Right atrium auricular region (tissue), 2 donors: ENCODE measurements around the gene HOXA1. TPM values are rescaled to one million over a fixed set of nuclear protein-coding genes. Genes with fewer than 3 reads are reported as not detected.

Source experiments
- DNase-seq: peaks from one replicate; pipeline ENCODE4 v3.0.0-alpha.2; 2019; ENCODE audit warnings: low spot score
- H3K27ac ChIP-seq, 2 donors: fragments of 200-600 bp; sonication (generic); 1 replicate in 1 of 2; 2 replicates in 1 of 2; pipeline ENCODE4 v1.5.1; 2016 to 2019
- H3K27me3 ChIP-seq, 2 donors: fragments of 200-600 bp; sonication (generic); one replicate each; pipeline versions ENCODE4 v1.5.1 to v1.6.0; 2017 to 2019
- H3K36me3 ChIP-seq: fragments of 200-600 bp; sonication (generic); one replicate; pipeline ENCODE4 v1.5.1; 2016
- H3K4me1 ChIP-seq, 2 donors: fragments of 200-600 bp; sonication (generic); one replicate each; pipeline versions ENCODE4 v1.5.1 to v1.6.0; 2017 to 2019
- H3K4me3 ChIP-seq, 2 donors: fragments of 200-600 bp; sonication (generic); 1 replicate in 1 of 2; 2 replicates in 1 of 2; pipeline ENCODE4 v1.5.1; 2017 to 2019; ENCODE audit warnings: mild to moderate bottlenecking in 1 of 2, moderate library complexity in 1 of 2
- H3K9me3 ChIP-seq, 2 donors: fragments of 200-600 bp; sonication (generic); one replicate each; pipeline ENCODE4 v1.5.1; 2019
- total RNA-seq, 2 donors: library from RNA; depleted of rRNA; stranded (reverse); fragments of >200 nt; gene quantifications; one replicate each; pipeline ENCODE4 v1.1.0, GENCODE V29; 2016
- TF ChIP-seq, protein P1 (sequence below), 2 donors: fragments of 200-600 bp; sonication (generic); IDR thresholded peaks; one replicate each; pipeline ENCODE4 v1.5.1; 2019; ENCODE audit warnings: antibody characterized with exemption in 2 of 2

The HOXA1 gene
- total RNA-seq, 2 donors from 2014 or later, result 0.20 TPM; not detected in 1

DNA sequence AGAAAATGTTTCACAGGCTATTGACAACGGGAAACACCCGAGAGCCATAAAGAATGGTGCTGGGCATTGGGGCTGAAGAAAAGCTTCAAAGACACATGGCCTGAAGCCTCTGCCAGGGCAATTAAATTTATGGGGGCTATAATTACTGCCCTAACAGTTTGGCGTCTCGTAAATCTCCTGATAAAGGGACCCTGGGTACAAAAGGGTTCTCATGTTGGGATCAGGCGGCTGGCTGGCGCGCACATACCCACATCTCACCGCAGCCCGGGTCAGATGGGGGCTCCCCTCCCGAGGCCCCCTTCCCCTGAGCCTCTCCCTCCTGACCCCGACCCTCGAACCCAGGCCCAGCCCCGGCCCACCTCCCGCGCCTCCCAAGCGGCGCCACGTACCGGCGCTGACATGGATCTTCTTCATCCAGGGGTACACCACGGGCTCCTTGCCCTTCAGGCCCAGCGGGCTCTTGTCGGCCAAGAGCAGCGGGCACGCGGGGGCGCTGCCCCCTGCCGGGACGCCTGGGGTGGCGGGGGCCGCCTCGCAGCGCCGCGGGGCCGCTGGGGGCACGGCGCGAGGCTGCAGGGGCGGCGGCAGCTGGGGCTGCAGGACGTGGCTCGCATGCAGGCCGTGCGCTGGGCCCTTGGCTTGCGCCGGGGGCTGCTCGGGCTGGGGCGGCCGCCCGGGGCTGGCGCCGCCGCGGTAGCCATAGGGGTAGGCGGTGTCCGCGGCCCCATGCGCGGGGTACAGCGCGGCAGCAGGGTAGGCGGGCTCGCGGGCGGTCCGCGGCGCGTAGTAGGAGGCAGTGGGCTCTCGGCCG lies 34.1 kb upstream of the HOXA1 start:
- H3K4me3 ChIP-seq, result peak overlapping the region; percentile 40 to 58
- no peak for DNase-seq
- H3K9me3 ChIP-seq, result no peaks in the 10 kb centered on the region
- peaks cover 10 to 15% of the 10 kb centered on the region in 2 donors for H3K27me3 ChIP-seq
- peak overlapping the region; percentile 59 to 64 for H3K27ac ChIP-seq
- H3K36me3 ChIP-seq, result no peaks in the 10 kb centered on the region
- TF ChIP-seq, protein P1, sequence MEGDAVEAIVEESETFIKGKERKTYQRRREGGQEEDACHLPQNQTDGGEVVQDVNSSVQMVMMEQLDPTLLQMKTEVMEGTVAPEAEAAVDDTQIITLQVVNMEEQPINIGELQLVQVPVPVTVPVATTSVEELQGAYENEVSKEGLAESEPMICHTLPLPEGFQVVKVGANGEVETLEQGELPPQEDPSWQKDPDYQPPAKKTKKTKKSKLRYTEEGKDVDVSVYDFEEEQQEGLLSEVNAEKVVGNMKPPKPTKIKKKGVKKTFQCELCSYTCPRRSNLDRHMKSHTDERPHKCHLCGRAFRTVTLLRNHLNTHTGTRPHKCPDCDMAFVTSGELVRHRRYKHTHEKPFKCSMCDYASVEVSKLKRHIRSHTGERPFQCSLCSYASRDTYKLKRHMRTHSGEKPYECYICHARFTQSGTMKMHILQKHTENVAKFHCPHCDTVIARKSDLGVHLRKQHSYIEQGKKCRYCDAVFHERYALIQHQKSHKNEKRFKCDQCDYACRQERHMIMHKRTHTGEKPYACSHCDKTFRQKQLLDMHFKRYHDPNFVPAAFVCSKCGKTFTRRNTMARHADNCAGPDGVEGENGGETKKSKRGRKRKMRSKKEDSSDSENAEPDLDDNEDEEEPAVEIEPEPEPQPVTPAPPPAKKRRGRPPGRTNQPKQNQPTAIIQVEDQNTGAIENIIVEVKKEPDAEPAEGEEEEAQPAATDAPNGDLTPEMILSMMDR (IDR thresholded peaks at IDR 0.05), result no peak
- H3K4me1 ChIP-seq, result peaks cover 0 to 10% of the 10 kb centered on the region in 2 donors

DNA sequence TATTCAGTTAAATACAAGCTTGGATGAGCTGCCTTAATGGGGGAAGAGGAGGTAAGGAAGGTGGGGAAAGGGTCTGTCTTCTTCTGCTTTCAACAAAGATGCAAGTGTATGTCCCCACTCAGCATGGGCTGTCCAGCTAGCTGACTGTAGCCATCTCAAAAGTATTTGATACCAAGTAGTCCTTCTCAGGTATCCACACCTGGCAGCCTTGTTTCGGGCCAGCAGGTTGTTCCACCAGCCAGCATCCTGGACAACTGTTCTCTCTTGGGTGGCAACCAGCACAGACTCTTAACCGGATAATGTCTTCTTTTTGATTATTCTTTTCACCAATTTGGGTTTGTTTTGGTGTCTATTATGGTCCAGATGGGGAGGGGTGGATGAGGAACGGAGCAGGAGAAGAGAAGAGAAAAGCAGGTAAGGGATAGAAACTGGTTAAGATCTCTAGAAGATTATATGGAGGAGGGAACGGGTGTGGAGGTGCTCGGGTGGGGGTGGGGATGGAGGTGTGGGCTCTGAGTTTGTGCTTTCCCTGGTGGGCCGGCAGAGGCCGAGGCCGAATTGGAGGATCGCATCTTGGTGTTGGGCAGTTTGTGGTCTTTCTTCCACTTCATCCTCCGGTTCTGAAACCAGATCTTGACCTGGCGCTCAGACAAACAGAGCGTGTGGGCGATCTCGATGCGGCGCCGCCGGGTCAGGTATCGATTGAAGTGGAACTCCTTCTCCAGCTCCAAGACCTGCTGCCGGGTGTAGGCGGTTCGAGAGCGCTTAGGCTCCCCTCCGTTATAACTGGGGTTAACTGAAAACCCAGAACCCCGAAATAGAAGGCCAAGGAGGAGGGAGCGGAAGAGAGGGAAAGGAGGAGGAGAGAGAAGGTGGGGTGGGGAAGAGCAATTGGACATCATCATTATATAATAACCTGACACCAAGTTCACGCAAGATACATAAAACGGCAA lies 33.3 kb upstream of the HOXA1 start:
- H3K4me3 ChIP-seq, result peak overlapping the region in 1 of 2 donors; percentile 58
- no peak overlapping the region for H3K27ac ChIP-seq
- no peak for DNase-seq
- peaks cover 0 to 10% of the 10 kb centered on the region in 2 donors for H3K4me1 ChIP-seq
- H3K27me3 ChIP-seq, result peaks cover 10 to 22% of the 10 kb centered on the region in 2 donors
- no peaks in the 10 kb centered on the region for H3K36me3 ChIP-seq
- H3K9me3 ChIP-seq, result no peaks in the 10 kb centered on the region
- TF ChIP-seq, protein P1 (IDR thresholded peaks at IDR 0.05), result no peak

DNA sequence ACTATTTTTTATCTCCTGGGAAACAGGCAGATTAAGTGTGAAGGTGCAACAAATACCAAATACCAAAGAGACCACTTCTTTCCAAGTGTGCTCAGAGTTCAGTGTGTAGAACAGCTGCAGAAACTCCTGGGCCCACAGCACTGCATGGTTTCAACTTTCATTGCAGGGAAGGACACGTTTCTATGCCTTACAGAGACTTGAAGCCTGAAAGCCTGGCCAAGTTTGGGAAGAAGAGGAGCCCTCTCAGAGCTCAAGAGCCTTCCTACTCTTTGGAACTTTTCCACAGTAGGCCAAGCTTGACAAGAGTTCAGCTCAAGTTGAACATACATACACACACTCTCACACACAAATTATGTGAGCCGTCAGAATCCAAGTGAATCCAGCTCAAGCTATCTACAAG lies 32.2 kb upstream of the HOXA1 start:
- DNase-seq, result no peak
- Histone ChIP-seq H3K36me3 (no peaks in the 10 kb centered on the region), H3K4me1 (peaks cover 0 to 10% of the 10 kb centered on the region in 2 donors), H3K27me3 (peaks cover 13 to 23% of the 10 kb centered on the region in 2 donors), H3K9me3 (no peaks in the 10 kb centered on the region), H3K27ac (no peak overlapping the region), H3K4me3 (no peak overlapping the region)
- TF ChIP-seq, protein P1 (IDR thresholded peaks at IDR 0.05), result no peak

DNA sequence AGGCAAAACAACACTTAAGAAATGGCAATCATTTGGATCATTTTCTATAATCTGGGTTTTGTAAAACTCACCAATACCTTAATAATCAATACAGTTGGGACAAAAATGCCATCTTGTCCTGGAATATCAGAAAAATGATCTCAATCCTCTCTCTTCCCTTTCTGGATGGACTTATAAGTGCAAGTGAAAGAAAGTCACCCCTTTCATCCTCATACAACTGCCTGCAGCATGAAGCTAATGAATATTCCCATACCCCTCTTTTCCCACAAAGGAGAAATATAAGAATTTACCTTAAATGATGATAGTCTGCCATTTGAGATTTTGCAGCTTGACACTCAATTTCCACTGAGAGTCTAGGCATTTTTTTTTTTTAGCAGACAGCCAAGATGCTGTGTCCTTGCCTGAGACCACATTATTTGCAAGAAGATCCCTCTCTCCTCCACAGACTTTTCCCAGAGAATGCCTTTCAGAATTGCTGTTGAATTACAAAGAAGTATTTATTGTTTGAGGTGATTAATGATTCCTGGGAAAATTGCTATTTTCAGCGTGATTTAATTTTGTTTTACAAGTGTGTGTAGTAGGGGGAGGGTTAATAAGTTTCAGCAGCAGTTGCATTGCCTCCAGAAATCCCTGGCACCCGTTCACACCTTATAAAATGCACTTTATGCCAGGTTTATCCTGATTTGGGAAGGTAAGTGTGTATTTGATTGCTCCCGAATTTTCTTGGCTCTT lies 31.0 kb upstream of the HOXA1 start:
- no peaks in the 10 kb centered on the region for H3K36me3 ChIP-seq
- TF ChIP-seq, protein P1 (IDR thresholded peaks at IDR 0.05), result no peak
- peaks cover 0 to 10% of the 10 kb centered on the region in 2 donors for H3K4me1 ChIP-seq
- no peak for DNase-seq
- H3K4me3 ChIP-seq, result no peak overlapping the region
- H3K27me3 ChIP-seq, result peaks cover 14 to 32% of the 10 kb centered on the region in 2 donors
- H3K9me3 ChIP-seq, result no peaks in the 10 kb centered on the region
- no peak overlapping the region for H3K27ac ChIP-seq

DNA sequence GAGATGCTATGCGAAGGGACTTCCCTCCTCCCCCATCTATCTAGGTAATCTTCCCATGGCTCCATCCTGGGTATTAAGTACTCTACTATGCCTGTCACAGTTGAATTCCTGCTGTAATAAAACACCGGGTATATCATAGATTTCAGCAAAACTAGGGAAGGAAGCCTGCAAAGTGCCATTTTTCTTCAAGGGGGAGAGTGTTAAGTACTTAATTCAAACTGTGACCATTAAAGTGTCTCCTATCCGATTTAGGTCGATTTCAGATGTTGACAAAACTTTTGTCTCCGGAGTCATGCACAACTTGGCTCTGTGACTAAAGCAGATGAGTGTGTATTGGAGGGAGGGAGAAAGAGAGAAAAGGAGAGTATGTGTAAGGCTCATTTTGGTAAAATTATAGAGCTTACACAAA lies 30.2 kb upstream of the HOXA1 start:
- Histone ChIP-seq H3K9me3 (no peaks in the 10 kb centered on the region), H3K27me3 (peaks cover 10 to 32% of the 10 kb centered on the region in 2 donors), H3K4me1 (peaks cover 0 to 6% of the 10 kb centered on the region in 2 donors), H3K27ac (no peak overlapping the region), H3K36me3 (no peaks in the 10 kb centered on the region), H3K4me3 (no peak overlapping the region)
- no peak for DNase-seq
- TF ChIP-seq, protein P1 (IDR thresholded peaks at IDR 0.05), result no peak
